GM19035 (cell line): ENCODE measurements around the gene ZNF727.
"Not testable (repeated sequence)": the region's sequence is repeated elsewhere in the genome, so short reads cannot be mapped to it uniquely, and the experiment has no call there.

Experiments
- ATAC-seq: cut with Tn5 transposase; IDR thresholded peaks from one replicate; pipeline ENCODE4 v1.9.1; 2021; ENCODE audit not compliant: unreplicated experiment

Gene ZNF727

GRCh38 chr7:64045301-64046040, at the start of gene ZNF727:
Gene ZNF727 (plus strand): TSS chr7:64045434. CDS start chr7:64045622, 188 bp downstream.
- ATAC-seq: no peak

GRCh38 chr7:63998549-63998948, 46.7 kb upstream of the ZNF727 start, which contains the start of gene ZNF722:
Gene ZNF722 (plus strand): TSS chr7:63998849. CDS start chr7:63998962, 113 bp downstream.
- no peak for ATAC-seq

GRCh38 chr7:64015496-64015895, 29.7 kb upstream of the ZNF727 start:
- not testable (repeated sequence) for ATAC-seq

- ATAC-seq: no peak
Observed at GRCh38 chr7:64035388-64035787, 9.8 kb upstream of the ZNF727 start.

DNA sequence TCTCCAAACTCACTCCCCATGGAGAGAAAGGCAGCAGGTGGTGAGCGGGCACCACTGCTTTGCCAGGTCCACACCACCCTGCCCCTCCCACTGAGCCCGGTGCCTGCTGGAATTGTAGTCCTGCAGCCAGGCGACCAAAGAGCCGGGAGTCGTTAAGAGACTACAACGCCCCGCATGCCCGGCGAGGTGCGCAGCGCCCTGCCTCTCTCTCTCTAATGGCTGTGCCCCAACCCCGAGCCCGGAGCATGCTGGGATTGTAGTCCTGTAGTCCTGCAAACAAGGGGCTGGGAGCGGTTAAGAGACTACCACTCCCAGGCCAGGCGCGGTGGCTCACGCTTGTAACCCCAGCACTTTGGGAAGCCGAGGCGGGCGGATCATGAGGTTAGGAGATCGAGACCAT, 8.1 kb upstream of the ZNF727 start:
- ATAC-seq: no peak

- ATAC-seq: no peak
Observed at GRCh38 chr7:64046041-64046389, 781 bp downstream of the ZNF727 start.

DNA sequence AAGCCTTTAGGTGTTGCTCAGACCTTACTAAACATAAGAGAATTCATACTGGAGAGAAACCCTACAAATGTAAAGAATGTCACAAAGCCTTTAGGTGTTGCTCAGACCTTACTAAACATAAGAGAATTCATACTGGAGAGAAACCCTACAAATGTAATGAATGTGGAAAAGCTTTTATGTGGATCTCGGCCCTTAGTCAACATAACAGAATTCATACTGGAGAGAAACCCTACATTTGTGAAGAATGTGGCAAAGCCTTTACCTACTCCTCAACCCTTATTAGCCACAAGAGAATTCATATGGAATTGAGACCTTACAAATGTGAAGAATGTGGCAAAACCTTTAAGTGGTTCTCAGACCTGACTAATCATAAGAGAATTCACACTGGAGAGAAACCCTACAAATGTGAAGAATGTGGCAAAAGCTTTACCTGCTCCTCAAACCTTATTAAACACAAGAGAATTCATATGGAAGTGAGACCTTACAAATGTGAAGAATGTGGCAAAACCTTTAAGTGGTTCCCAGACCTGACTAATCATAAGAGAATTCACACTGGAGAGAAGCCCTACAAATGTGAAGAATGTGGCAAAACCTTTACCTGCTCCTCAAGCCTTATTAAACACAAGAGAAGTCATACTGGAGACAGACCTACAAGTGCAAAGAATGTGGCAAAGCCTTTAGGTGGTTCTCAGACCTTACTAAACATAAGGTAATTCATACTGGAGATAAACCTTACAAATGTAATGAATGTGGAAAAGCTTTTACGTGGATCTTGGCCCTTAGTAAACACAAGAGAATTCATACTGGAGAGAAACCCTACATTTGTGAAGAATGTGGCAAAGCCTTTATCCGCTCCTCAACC, 32.8 kb downstream of the ZNF727 start:
- not testable (repeated sequence) for ATAC-seq

- no peak for ATAC-seq
Observed at GRCh38 chr7:64078699-64078994, 33.4 kb downstream of the ZNF727 start.

GRCh38 chr7:64087501-64087900, 42.3 kb downstream of the ZNF727 start:
- no peak for ATAC-seq

- not testable (repeated sequence) for ATAC-seq
Observed at GRCh38 chr7:64088863-64089262, 43.6 kb downstream of the ZNF727 start.
